Fibroblast of pulmonary artery (primary cell): Measurements from ENCODE around the gene COL15A1.

Experiments used
- DNase-seq: peaks from one replicate; pipeline ENCODE4 v3.0.0-alpha.2; 2010; ENCODE audit warnings: low read depth
- H3K4me3 ChIP-seq: replicated peaks from 2 replicates; pipeline ENCODE4 v1.5.1; 2011; ENCODE audit warnings: low read depth, mild to moderate bottlenecking, control low read depth, low read length, moderate library complexity
- TF ChIP-seq, protein P1 (sequence below): IDR thresholded peaks from 2 replicates; pipeline ENCODE4 v1.5.1; 2011; ENCODE audit warnings: mild to moderate bottlenecking, control low read depth, low read length, inconsistent platforms; ENCODE audit errors: missing control alignments

COL15A1 gene

GRCh38 chr9:99002706-99003105 lies 59.0 kb downstream of the COL15A1 start:
- no peak for DNase-seq
- TF ChIP-seq, protein P1, sequence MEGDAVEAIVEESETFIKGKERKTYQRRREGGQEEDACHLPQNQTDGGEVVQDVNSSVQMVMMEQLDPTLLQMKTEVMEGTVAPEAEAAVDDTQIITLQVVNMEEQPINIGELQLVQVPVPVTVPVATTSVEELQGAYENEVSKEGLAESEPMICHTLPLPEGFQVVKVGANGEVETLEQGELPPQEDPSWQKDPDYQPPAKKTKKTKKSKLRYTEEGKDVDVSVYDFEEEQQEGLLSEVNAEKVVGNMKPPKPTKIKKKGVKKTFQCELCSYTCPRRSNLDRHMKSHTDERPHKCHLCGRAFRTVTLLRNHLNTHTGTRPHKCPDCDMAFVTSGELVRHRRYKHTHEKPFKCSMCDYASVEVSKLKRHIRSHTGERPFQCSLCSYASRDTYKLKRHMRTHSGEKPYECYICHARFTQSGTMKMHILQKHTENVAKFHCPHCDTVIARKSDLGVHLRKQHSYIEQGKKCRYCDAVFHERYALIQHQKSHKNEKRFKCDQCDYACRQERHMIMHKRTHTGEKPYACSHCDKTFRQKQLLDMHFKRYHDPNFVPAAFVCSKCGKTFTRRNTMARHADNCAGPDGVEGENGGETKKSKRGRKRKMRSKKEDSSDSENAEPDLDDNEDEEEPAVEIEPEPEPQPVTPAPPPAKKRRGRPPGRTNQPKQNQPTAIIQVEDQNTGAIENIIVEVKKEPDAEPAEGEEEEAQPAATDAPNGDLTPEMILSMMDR, result no peak
- H3K4me3 ChIP-seq, result no peak overlapping the region

GRCh38 chr9:99003308-99003707 lies 59.6 kb downstream of the COL15A1 start:
- H3K4me3 ChIP-seq, result no peak overlapping the region
- no peak for DNase-seq
- TF ChIP-seq, protein P1, result no peak

DNA sequence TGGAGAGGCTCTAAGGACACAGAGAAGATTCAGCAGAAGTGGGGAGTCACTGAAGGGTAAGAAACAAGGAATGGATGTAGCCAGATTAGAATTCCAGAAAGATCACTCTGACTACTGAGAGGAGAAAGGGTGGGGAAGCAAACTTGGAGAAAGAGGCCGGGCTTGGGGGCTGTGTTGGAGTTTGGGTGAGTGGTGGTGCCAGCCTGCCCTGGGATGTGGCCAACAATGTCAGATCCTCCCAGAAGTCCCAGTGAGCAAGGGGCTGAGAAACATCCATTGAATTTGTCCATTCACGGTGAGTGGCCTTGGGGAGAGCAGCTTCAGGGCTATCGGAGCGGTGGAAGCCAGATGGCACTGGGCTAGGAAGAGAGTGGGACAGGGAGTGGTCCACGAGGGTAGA lies 60.4 kb downstream of the COL15A1 start:
- TF ChIP-seq, protein P1, result no peak
- DNase-seq, result no peak
- no peak overlapping the region for H3K4me3 ChIP-seq

DNA sequence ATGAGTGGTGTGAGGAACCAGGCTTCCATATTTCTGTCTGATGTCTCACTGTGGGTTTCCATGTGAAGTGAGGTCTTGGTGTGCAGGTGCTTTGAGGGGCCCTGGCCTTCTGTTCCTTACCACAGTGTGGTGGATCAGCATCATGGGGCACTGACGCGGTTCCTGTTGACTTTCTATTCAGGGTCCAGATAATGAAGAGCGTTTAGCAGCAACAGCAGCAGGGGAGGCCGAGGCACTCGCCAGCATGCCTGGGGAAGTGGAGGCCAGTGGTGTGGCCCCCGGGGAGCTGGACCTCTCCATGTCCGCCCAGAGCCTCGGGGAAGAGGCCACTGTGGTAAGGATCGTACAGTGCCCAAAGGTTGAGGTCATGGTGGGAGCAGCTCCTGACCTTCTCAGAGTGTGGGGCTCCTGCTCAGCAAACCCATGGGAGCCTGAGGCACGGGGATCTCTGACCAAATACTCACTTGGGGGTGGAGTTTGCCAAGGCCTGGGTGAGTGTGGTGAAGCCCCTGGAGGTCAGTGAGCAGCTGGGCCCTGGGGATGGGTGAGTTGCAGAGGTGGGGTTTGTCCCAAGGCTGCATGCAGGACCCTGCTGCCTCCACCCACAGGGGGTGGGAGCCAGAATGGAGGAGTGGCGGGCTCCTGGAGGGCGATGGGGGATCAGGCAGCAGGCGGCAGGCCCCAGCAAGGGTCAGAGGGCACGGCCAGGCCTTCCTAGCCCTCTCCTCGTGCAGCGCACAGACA lies 61.2 kb downstream of the COL15A1 start:
- no peak for DNase-seq
- H3K4me3 ChIP-seq, result no peak overlapping the region
- TF ChIP-seq, protein P1, result no peak

DNA sequence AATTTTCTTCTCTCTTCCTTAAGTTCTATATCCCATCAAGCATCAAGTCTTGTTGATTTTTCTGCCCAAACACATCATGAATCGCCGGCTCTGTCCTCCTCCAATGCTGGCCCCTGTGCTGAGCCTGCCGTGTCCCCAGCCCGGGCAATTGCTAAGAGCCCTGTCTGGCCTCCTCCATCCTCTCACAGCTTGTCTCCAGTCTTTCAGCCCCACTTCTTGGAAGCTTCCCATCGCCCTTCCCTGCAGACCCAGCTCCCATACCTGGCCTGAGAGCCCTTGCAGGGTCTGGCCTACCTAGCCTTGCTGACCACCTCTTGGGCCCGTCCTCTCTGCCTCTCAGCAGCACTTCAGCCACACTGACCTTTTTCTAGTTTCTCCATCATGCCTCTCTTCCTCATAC lies 61.9 kb downstream of the COL15A1 start:
- no peak for DNase-seq
- TF ChIP-seq, protein P1, result no peak
- H3K4me3 ChIP-seq, result no peak overlapping the region

GRCh38 chr9:99006511-99006910 lies 62.8 kb downstream of the COL15A1 start:
- DNase-seq, result no peak
- TF ChIP-seq, protein P1, result no peak
- H3K4me3 ChIP-seq, result no peak overlapping the region

- DNase-seq, result no peak
- no peak overlapping the region for H3K4me3 ChIP-seq
- TF ChIP-seq, protein P1, result no peak
These were observed 63.3 kb downstream of the COL15A1 start for GRCh38 chr9:99006979-99007378.
